H9 (cell line): Measurements from ENCODE around the gene HOOK2. TPM values are rescaled to one million over a fixed set of nuclear protein-coding genes. Genes with fewer than 3 reads are reported as not detected.
A peak's percentile ranks its signal among the peaks of the same experiment; 100 is the strongest.

Source experiments
- DNase-seq: peaks from one replicate; pipeline ENCODE4 v3.0.0-alpha.2; 2017
- H2AFZ ChIP-seq: one replicate; pipeline ENCODE4 v1.6.1; 2013; ENCODE audit warnings: mild to moderate bottlenecking, low read length, control low read depth, moderate library complexity
- H2AK5ac ChIP-seq: 2 replicates; pipeline ENCODE4 v1.6.1; 2013; ENCODE audit warnings: low read length, control low read depth, mixed read lengths; ENCODE audit not compliant: insufficient read length
- H2BK120ac ChIP-seq: one replicate; pipeline ENCODE4 v1.6.1; 2013; ENCODE audit warnings: low read depth, mild to moderate bottlenecking, low read length, control low read depth, inconsistent platforms; ENCODE audit not compliant: poor library complexity, severe bottlenecking
- H2BK12ac ChIP-seq: 2 replicates; pipeline ENCODE4 v1.6.1; 2013; ENCODE audit warnings: low read length, control low read depth, mixed read lengths, low read depth; ENCODE audit not compliant: insufficient read length
- H2BK15ac ChIP-seq: 2 replicates; pipeline ENCODE4 v1.6.1; 2013; ENCODE audit warnings: low read depth, low read length, control low read depth
- H2BK20ac ChIP-seq: one replicate; pipeline ENCODE4 v1.6.1; 2013; ENCODE audit warnings: low read depth, mild to moderate bottlenecking, low read length, control low read depth, inconsistent platforms; ENCODE audit not compliant: poor library complexity, severe bottlenecking
- H2BK5ac ChIP-seq: 2 replicates; pipeline ENCODE4 v1.6.1; 2013; ENCODE audit warnings: low read length, control low read depth, mixed read lengths; ENCODE audit not compliant: insufficient read length
- H3K14ac ChIP-seq: 2 replicates; pipeline ENCODE4 v1.6.1; 2013; ENCODE audit warnings: low read length, control low read depth; ENCODE audit not compliant: insufficient read depth
- H3K18ac ChIP-seq: 2 replicates; pipeline ENCODE4 v1.6.1; 2013; ENCODE audit warnings: low read depth, mild to moderate bottlenecking, mixed read lengths, low read length, control low read depth; ENCODE audit not compliant: insufficient read length
- H3K23ac ChIP-seq: 2 replicates; pipeline ENCODE4 v1.6.1; 2013; ENCODE audit warnings: low read length, control low read depth, mixed read lengths, low read depth; ENCODE audit not compliant: insufficient read length
- H3K23me2 ChIP-seq: 2 replicates; pipeline ENCODE4 v1.6.1; 2013; ENCODE audit warnings: low read depth, mild to moderate bottlenecking, mixed read lengths, low read length, control low read depth; ENCODE audit not compliant: insufficient read length, poor library complexity, severe bottlenecking
- H3K27ac ChIP-seq: 2 replicates; pipeline ENCODE4 v1.5.1; 2013; ENCODE audit warnings: low read length, control low read depth, mixed read lengths, low read depth; ENCODE audit not compliant: insufficient read length
- H3K27me3 ChIP-seq: 2 replicates; pipeline ENCODE4 v1.6.1; 2013; ENCODE audit warnings: low read length, control low read depth, inconsistent platforms; ENCODE audit not compliant: insufficient read depth
- H3K4ac ChIP-seq: 2 replicates; pipeline ENCODE4 v1.6.1; 2013; ENCODE audit warnings: low read depth, mild to moderate bottlenecking, control low read depth, inconsistent platforms, low read length, moderate library complexity
- H3K4me1 ChIP-seq: 2 replicates; pipeline ENCODE4 v1.6.1; 2013; ENCODE audit warnings: low read length, control low read depth, inconsistent platforms; ENCODE audit not compliant: insufficient read depth
- H3K4me2 ChIP-seq: 2 replicates; pipeline ENCODE4 v1.6.1; 2013; ENCODE audit warnings: low read length, control low read depth, mixed read lengths; ENCODE audit not compliant: insufficient read length, insufficient read depth
- H3K56ac ChIP-seq: 2 replicates; pipeline ENCODE4 v1.6.1; 2013; ENCODE audit warnings: low read depth, mild to moderate bottlenecking, mixed read lengths, low read length, control low read depth; ENCODE audit not compliant: insufficient read length
- H3K79me1 ChIP-seq: 2 replicates; pipeline ENCODE4 v1.6.1; 2013; ENCODE audit warnings: low read depth, mild to moderate bottlenecking, moderate library complexity, low read length, control low read depth, inconsistent platforms; ENCODE audit not compliant: insufficient read depth, poor library complexity, severe bottlenecking
- H3K79me2 ChIP-seq: 2 replicates; pipeline ENCODE4 v1.6.1; 2013; ENCODE audit warnings: low read length, control low read depth, inconsistent platforms; ENCODE audit not compliant: insufficient read depth
- H3K9ac ChIP-seq: 2 replicates; pipeline ENCODE4 v1.6.1; 2013; ENCODE audit warnings: low read length, control low read depth, mixed read lengths; ENCODE audit not compliant: insufficient read length; ENCODE audit errors: extremely low read depth
- H3K9me3 ChIP-seq: one replicate; pipeline ENCODE4 v1.6.1; 2013; ENCODE audit warnings: low read depth, low read length, inconsistent platforms; ENCODE audit not compliant: control insufficient read depth
- H3T11ph ChIP-seq: one replicate; pipeline ENCODE4 v1.6.1; 2013; ENCODE audit warnings: mild to moderate bottlenecking, low read length, control low read depth, inconsistent platforms
- H4K20me1 ChIP-seq: one replicate; pipeline ENCODE4 v1.6.1; 2013; ENCODE audit not compliant: control insufficient read depth, insufficient read length, insufficient read depth
- H4K5ac ChIP-seq: 2 replicates; pipeline ENCODE4 v1.6.1; 2013; ENCODE audit warnings: low read depth, mild to moderate bottlenecking, mixed read lengths, low read length, control low read depth; ENCODE audit not compliant: insufficient read length
- H4K8ac ChIP-seq: replicated peaks from 2 replicates; pipeline ENCODE4 v1.6.1; 2013; ENCODE audit warnings: low read length, control low read depth, mixed read lengths, low read depth; ENCODE audit not compliant: insufficient read length
- H4K91ac ChIP-seq: 2 replicates; pipeline ENCODE4 v1.6.1; 2013; ENCODE audit warnings: low read depth, mild to moderate bottlenecking, moderate library complexity, mixed read lengths, low read length, control low read depth; ENCODE audit not compliant: insufficient read length
- H3K27ac Mint-ChIP-seq, 3 experiments: 2 replicates in 2 of 3; 3 replicates in 1 of 3; pipeline ENCODE4 v1.8.0; 2020 to 2021; ENCODE audit warnings: mixed read lengths in 3 of 3, mild to moderate bottlenecking in 1 of 3, moderate library complexity in 1 of 3
- H3K27me3 Mint-ChIP-seq: 2 replicates; pipeline ENCODE4 v1.8.0; 2021; ENCODE audit warnings: low read depth, mild to moderate bottlenecking, moderate library complexity, mixed read lengths
- H3K36me3 Mint-ChIP-seq, 3 experiments: 2 replicates in 2 of 3; 3 replicates in 1 of 3; pipeline ENCODE4 v1.8.0; 2020 to 2021; ENCODE audit warnings: low read depth in 3 of 3, mixed read lengths in 3 of 3; ENCODE audit not compliant: insufficient read depth in 1 of 3
- H3K4me1 Mint-ChIP-seq, 2 experiments: 2 replicates each; pipeline ENCODE4 v1.8.0; 2020; ENCODE audit warnings: mixed read lengths in 2 of 2
- H3K4me3 Mint-ChIP-seq, 2 experiments: 2 replicates in 1 of 2; 3 replicates in 1 of 2; pipeline ENCODE4 v1.8.0; 2020 to 2021; ENCODE audit warnings: mild to moderate bottlenecking in 2 of 2, mixed read lengths in 2 of 2, moderate library complexity in 1 of 2
- H3K9me3 Mint-ChIP-seq, 2 experiments: 2 replicates in 1 of 2; 3 replicates in 1 of 2; pipeline ENCODE4 v1.8.0; 2020; ENCODE audit warnings: mild to moderate bottlenecking in 2 of 2, mixed read lengths in 2 of 2, moderate library complexity in 1 of 2
- CTCF ChIP-seq: fragments of 200-600 bp; sonication (generic); conservative IDR thresholded peaks from 3 replicates; pipeline ENCODE4 v1.8.0; 2021; ENCODE audit warnings: antibody characterized with exemption, mild to moderate bottlenecking
- WGBS: extraction: QIAGEN DNeasy Blood & Tissue Kit; methylation state at CpG from one replicate; pipeline ENCODE4 v1.1.7; 2013; ENCODE audit warnings: missing lambda C conversion rate, low lambda C conversion rate, mixed read lengths; ENCODE audit not compliant: insufficient read length; ENCODE audit errors: extremely low coverage; 5-methylcytosine and 5-hydroxymethylcytosine counted together
- total RNA-seq: library from RNA; stranded (reverse); gene quantifications from 2 replicates; pipeline ENCODE4 v1.2.1, GENCODE V29; 2021

Gene HOOK2
- total RNA-seq, 1 experiment from 2014 or later: 64.7 TPM

- no peaks in the 10 kb centered on the region for H4K20me1 ChIP-seq
- no peak overlapping the region for H2BK120ac ChIP-seq
- H3K4me1 Mint-ChIP-seq: peaks cover 18 to 25% of the 10 kb centered on the region in 2 experiments
- no peak overlapping the region for H2BK5ac ChIP-seq
- H3K79me2 ChIP-seq: peaks cover 16% of the 10 kb centered on the region
- H2AFZ ChIP-seq: no peak overlapping the region
- DNase-seq: no peak
- no CpG with 5 or more reads among the region's 13 CpGs for WGBS
- no peaks in the 10 kb centered on the region; a peak in 1 of 5 replicates for H3K9me3 Mint-ChIP-seq
- no peak overlapping the region for H3K56ac ChIP-seq
- H3K4me3 Mint-ChIP-seq: peak overlapping the region; percentile 100
- H2AK5ac ChIP-seq: no peak overlapping the region
- H3K14ac ChIP-seq: peak overlapping the region; percentile 90; the same call in 1 of the 2 replicates
- peaks cover 3% of the 10 kb centered on the region for H3K79me1 ChIP-seq
- H2BK15ac ChIP-seq: no peak overlapping the region
- H3K27me3 ChIP-seq: no peaks in the 10 kb centered on the region
- H3K23me2 ChIP-seq: peaks cover 12% of the 10 kb centered on the region
- no peak overlapping the region for H3K4ac ChIP-seq
- peak overlapping the region; percentile 69 for H4K5ac ChIP-seq
- peaks cover 26 to 35% (median 27%) of the 10 kb centered on the region in 3 experiments for H3K36me3 Mint-ChIP-seq
- no peak overlapping the region for H2BK20ac ChIP-seq
- peak overlapping the region; percentile 92 for H3K18ac ChIP-seq
- no peak overlapping the region for H4K91ac ChIP-seq
- H3K9ac ChIP-seq: peak overlapping the region; percentile 95
- H3K27ac Mint-ChIP-seq: peak overlapping the region; percentile 72 to 100 (median 100); a peak in 6 of 7 replicates
- H3K27me3 Mint-ChIP-seq: peaks cover 3% of the 10 kb centered on the region; the same call in 1 of the 2 replicates
- TF ChIP-seq CTCF: no peak
- H3K4me1 ChIP-seq: no peaks in the 10 kb centered on the region
- H3T11ph ChIP-seq: no peak overlapping the region
- no peaks in the 10 kb centered on the region for H3K9me3 ChIP-seq
- H2BK12ac ChIP-seq: no peak overlapping the region
- no peak overlapping the region for H3K23ac ChIP-seq
- H3K27ac ChIP-seq: no peak overlapping the region
- H4K8ac ChIP-seq: no peak overlapping the region
- peak overlapping the region; percentile 94 for H3K4me2 ChIP-seq
Measured at GRCh38 chr19:12737835-12738351, 37.5 kb downstream of the HOOK2 start.
